BE2C (cell line): Measurements from ENCODE around the gene PLCB1.

Source experiments
- DNase-seq: peaks from one replicate; pipeline ENCODE4 v3.0.0-alpha.2; 2020
- H3K27me3 ChIP-seq: fragments of 250-450 bp; sonication (Bioruptor Pico); 2 replicates; pipeline ENCODE4 v1.5.1; 2020; ENCODE audit warnings: mild to moderate bottlenecking
- H3K36me3 ChIP-seq: fragments of 250-450 bp; sonication (Bioruptor Pico); 2 replicates; pipeline ENCODE4 v1.5.1; 2020; ENCODE audit warnings: mild to moderate bottlenecking
- H3K4me1 ChIP-seq: fragments of 250-450 bp; sonication (Bioruptor Pico); 2 replicates; pipeline ENCODE4 v1.5.1; 2020
- H3K4me3 ChIP-seq: 2 replicates; pipeline ENCODE4 v1.5.1; 2011; ENCODE audit warnings: low read depth, low read length
- H3K9me3 ChIP-seq: fragments of 250-450 bp; sonication (Bioruptor Pico); 2 replicates; pipeline ENCODE4 v1.5.1; 2020
- CTCF ChIP-seq: IDR thresholded peaks from 2 replicates; pipeline ENCODE4 v1.5.1; 2012; ENCODE audit warnings: mild to moderate bottlenecking, low read depth, low read length

Gene PLCB1

GRCh38 chr20:8328189-8328588 lies 196.1 kb downstream of the PLCB1 start:
- Histone ChIP-seq H3K4me3 (no peak overlapping the region), H3K9me3 (no peaks in the 10 kb centered on the region), H3K27me3 (no peaks in the 10 kb centered on the region), H3K4me1 (peaks cover 9% of the 10 kb centered on the region; the same call in 1 of the 2 replicates), H3K36me3 (no peaks in the 10 kb centered on the region)
- TF ChIP-seq CTCF = no peak
- DNase-seq = no peak

- 0 out of 2 replicates have a peak, but pooled peaks cover 7% of the 10 kb centered on the region for H3K4me1 ChIP-seq
- no peak for DNase-seq
- H3K36me3 ChIP-seq = no peaks in the 10 kb centered on the region
- no peaks in the 10 kb centered on the region for H3K27me3 ChIP-seq
- no peak overlapping the region for H3K4me3 ChIP-seq
- H3K9me3 ChIP-seq = no peaks in the 10 kb centered on the region
- TF ChIP-seq CTCF = no peak
Measured at GRCh38 chr20:8330319-8330784, 198.3 kb downstream of the PLCB1 start.

GRCh38 chr20:8330785-8331695 lies 199.0 kb downstream of the PLCB1 start:
- Histone ChIP-seq H3K36me3 (no peaks in the 10 kb centered on the region), H3K9me3 (no peaks in the 10 kb centered on the region), H3K27me3 (no peaks in the 10 kb centered on the region), H3K4me1 (0 out of 2 replicates have a peak, but pooled peaks cover 7% of the 10 kb centered on the region), H3K4me3 (no peak overlapping the region)
- no peak for DNase-seq
- TF ChIP-seq CTCF = no peak

GRCh38 chr20:8331740-8332412 lies 199.8 kb downstream of the PLCB1 start:
- H3K4me3 ChIP-seq = no peak overlapping the region
- no peak for DNase-seq
- no peaks in the 10 kb centered on the region for H3K36me3 ChIP-seq
- H3K4me1 ChIP-seq = 0 out of 2 replicates have a peak, but pooled peaks cover 7% of the 10 kb centered on the region
- no peak for TF ChIP-seq CTCF
- no peaks in the 10 kb centered on the region for H3K9me3 ChIP-seq
- H3K27me3 ChIP-seq = no peaks in the 10 kb centered on the region

- no peaks in the 10 kb centered on the region for H3K36me3 ChIP-seq
- no peaks in the 10 kb centered on the region for H3K9me3 ChIP-seq
- TF ChIP-seq CTCF = no peak
Measured at GRCh38 chr20:8334641-8335040, 202.6 kb downstream of the PLCB1 start.

GRCh38 chr20:8335059-8335458 lies 203.0 kb downstream of the PLCB1 start:
- TF ChIP-seq CTCF = no peak
- Histone ChIP-seq H3K27me3 (no peaks in the 10 kb centered on the region), H3K4me3 (no peak overlapping the region), H3K36me3 (no peaks in the 10 kb centered on the region), H3K4me1 (peaks cover 10% of the 10 kb centered on the region; the same call in 1 of the 2 replicates), H3K9me3 (no peaks in the 10 kb centered on the region)
- DNase-seq = no peak

More at GRCh38 chr20:8334641-8335040, 202.6 kb downstream of the PLCB1 start:
- peaks cover 10% of the 10 kb centered on the region; the same call in 1 of the 2 replicates for H3K4me1 ChIP-seq
- no peak overlapping the region for H3K4me3 ChIP-seq
- no peak for DNase-seq
- H3K27me3 ChIP-seq = no peaks in the 10 kb centered on the region
